ENCODE measurements around the gene DLL1.

DLL1 gene

GRCh38 chr6:170294813-170295509 is 4.1 kb upstream of the DLL1 start:
- no peak for FAIRE-seq

DNA sequence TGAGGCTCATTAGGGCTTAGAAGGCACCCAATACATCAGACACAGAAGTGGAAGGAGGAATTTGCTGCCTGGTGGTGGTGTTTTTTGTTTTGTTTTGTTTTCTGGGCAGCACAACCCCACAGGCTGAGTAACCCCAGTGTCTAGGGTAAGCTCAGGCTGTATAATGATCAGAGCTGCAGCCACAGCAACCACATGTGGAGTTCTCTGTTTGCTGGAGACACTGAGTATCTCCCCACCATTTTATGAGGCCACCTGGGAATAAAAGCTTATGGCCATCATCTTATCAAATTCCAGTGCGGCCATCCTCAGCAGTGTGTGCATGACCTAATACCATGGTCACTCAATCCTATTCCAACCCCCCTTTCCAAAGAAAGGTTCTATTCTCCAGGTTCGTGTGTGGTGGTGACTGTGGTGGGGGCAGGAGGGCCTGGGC is 3.4 kb upstream of the DLL1 start:
- no peak for FAIRE-seq

- no peak for FAIRE-seq
Measured at GRCh38 chr6:170293341-170294231, 2.7 kb upstream of the DLL1 start.

DNA sequence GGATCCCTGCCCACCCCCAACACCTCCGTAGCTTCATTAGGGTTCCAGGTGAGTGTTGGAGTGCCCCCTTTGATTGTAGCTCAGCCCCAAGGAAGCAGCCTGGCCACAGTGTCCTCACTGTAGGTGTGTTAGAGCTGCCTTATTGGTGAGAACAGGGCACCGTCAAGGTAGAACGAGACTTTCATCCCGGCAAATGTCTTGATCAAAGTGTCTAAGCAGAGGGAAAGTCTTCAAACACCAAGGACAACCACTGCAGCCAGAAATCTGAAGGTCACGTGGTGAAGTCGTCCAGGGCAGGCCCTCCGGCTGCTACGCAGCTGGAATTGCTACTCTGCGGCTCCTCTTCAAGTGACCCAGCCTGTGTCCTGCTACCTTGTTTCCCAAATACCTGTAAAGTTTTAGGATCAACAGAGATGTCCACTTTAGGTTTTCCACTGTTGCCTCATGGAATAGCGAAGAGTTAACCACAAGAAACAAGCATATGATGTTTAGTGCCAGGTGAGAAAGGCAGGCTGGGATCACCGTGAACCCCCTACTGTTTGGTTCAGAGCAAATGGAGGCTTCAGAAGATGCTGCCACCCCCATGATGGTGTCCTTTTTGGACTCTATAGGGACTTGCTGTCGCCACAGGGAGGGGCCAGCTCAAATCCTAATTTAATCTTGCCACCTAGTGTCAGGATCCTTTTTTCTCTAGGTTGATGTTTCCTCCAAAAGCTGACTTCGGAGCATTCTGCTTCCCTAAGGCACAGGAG is 1.7 kb upstream of the DLL1 start:
- FAIRE-seq = no peak

GRCh38 chr6:170292111-170292406 is 1.2 kb upstream of the DLL1 start:
- FAIRE-seq = no peak

DNA sequence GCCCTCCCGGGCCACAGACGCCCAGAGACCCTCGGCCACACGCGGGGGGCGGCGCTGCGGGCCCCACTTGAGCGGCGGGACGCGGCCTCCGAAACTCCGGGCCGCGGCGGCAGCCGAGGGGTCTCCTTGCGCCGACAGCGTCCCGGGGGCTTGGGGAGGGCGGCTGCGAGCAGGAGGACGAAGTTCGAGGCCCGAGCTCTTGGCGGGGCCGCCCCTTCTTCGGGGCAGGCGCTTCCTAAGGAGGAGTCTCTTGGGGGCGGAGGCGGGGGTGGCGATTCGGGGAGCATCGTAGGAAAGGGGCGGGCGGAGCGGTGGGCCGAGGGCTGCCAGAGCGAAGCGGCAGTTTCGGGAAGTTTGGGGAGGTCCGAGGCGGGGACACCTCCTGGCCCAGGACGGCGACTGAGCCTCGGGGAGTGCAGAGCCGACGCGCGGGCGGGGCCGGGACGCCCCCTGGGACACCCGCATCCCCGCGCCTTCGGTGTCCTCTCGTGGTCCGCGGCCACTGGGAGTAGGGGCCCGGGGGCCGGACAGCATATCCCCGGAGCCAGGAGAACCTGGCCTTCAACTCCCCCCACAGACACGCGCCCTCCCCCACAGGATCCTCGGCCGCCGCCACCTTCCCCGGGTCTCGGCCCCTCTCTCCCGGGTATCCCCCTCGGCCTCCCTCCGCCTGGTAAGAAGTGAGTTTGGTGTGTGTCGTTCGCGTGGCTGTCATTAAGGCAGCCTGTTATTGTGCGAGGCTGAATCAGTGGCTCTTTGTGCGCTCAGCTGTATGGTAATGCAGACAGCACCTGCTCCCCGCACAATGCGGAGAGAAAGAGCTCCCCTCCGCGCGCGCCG is 613 bp upstream of the DLL1 start:
- FAIRE-seq = no peak

DNA sequence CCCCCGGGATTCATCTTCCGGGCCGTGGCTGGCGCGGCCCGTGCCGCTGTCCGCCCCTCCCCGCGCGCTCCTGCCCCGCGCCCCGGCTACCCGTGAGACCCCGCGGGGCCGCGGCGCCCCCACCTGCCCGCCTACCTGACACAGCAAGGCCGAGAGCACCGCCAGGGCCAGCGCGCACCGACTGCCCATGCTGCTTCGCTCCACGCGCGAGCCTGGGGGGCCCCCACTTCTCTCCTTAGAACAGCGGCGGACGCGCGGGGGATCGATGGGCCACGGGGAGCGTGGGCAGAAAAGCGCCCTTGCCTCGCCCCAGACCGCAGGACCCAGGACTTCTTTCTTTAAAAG is 955 bp downstream of the DLL1 start:
- no peak for FAIRE-seq

DNA sequence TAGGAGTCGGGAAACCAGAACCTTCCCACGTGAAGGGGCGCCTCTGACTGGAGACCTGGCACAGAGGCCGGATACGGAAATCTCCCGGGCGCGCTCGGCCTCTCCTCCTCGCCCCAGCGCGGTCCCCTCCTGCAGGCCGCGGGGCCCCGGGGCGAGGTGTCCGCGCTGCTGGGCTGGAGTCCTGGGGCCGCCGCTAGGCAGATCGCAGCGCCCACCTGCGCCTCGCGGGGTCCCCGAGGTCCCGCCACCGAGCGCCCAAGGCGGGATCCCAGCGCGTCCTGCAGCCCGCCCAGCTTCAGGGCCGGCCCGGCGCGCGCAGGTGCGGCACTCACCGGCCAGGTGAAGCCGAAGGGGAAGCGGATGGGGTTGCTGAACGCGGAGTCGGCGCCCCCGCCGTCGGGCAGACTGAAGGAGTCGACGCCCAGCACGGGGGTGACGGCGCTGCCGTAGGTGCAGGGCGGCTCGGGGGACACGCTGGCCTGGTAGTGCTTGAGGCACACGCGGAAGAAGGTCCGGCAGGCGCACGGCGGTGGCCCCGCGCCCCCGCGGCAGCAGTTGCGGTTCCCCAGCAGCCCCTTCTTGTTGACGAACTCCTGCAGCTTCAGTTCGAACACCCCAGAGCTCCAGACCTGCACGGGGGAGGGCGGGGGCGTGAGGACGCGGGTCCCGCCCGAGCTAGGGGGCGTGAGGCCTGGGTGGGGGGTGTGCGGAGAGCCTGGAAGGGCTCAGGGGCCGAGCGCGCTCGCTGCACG is 1.5 kb downstream of the DLL1 start:
- no peak for FAIRE-seq

DNA sequence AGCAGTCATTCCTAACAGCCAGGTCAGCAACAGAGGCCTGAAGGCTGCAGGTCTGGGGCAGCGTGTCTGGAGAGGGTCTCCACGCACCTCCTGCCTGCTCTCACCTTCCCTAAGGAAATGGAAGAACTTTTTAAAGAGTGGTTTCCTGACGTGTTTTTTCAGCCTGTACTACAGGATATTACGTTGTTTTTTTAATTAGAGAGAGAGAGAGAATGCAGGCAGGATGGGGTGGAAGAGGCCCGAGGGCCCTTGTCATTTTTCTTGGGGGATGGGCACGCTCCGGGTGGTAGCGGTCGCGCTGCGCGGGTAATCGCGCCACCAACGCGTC is 2.1 kb downstream of the DLL1 start:
- FAIRE-seq = no peak

- no peak for FAIRE-seq
Measured at GRCh38 chr6:170288091-170288631, 2.7 kb downstream of the DLL1 start.

- no peak for FAIRE-seq
Measured at GRCh38 chr6:170287371-170287876, 3.5 kb downstream of the DLL1 start.

DNA sequence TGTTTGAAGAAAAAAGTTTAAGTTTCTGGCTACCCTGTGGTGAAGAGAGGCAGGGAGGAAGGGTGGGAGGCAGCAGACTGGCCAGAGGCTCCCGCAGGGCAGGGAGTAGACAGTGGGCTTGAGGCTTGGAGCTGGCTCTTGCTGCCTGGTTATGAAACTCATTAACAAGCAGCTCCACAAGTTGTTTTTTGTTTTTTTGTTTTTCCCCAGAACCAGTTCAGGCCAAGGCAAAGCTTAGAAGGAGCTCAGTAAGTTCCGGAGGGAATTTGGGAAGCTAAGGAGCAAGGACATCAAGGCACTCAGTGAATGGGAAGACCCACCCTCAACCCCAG is 4.0 kb downstream of the DLL1 start:
- no peak for FAIRE-seq

- no peak for FAIRE-seq
Measured at GRCh38 chr6:170286246-170286933, 4.5 kb downstream of the DLL1 start.

GRCh38 chr6:170285482-170285881 is 5.4 kb downstream of the DLL1 start:
- no peak for FAIRE-seq

DNA sequence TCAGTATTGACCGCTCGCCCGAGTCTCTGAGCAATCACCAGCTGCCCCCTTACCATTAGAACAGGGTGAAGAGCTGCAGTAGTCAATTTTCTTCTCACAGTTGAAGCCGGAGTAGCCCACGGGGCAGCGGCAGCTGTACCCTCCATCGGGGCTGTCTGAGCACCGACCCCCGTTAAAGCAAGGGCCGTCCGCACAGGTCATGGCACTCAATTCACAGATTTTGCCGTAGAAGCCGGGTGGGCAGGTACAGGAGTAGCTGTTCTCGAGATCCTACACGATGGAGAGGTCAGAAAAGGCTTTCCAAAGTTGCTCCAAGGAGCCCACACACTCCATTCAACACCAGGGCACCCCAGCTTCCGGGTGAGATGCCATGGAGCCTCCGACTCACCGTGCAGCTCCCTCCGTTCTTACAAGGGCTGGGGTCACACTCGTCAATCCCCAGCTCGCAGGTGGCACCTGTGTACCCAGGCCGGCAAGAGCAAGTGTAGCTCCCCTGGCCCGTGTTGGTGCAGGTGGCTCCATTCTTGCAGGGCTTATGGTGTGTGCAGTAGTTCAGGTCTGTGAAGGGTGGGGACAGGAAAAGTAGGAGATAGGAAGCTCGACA is 5.9 kb downstream of the DLL1 start:
- no peak for FAIRE-seq

DNA sequence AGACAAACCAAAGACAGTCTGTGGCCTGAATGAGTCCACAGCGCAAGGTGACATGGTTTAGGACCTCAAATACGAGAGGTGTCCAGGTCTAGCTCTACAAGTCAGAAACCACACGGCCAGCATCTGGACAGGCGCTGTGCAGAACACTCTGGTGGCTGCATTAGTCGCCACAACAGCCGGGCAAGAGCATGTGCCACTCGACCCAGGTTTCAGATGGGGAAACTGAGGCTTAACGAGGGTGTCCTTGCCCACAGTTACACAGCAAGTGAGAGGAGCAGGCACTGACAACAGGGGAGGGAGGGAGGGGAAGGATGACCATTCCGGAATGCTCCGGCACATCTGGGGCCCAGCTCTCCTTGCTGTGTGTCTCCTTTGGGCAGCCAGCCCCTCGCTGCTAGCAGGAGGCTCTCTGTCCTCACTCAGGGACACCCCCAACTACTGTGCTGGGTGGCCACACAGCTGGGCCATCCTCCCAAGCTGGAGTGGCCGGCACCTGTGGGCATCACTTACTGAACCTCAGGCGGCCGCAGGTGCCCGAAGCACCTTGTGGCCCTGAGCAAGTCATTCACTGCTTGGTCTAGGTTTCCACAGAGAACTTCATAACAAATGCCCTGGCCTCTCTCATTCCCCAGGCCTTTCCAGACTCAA is 6.6 kb downstream of the DLL1 start:
- no peak for FAIRE-seq

DNA sequence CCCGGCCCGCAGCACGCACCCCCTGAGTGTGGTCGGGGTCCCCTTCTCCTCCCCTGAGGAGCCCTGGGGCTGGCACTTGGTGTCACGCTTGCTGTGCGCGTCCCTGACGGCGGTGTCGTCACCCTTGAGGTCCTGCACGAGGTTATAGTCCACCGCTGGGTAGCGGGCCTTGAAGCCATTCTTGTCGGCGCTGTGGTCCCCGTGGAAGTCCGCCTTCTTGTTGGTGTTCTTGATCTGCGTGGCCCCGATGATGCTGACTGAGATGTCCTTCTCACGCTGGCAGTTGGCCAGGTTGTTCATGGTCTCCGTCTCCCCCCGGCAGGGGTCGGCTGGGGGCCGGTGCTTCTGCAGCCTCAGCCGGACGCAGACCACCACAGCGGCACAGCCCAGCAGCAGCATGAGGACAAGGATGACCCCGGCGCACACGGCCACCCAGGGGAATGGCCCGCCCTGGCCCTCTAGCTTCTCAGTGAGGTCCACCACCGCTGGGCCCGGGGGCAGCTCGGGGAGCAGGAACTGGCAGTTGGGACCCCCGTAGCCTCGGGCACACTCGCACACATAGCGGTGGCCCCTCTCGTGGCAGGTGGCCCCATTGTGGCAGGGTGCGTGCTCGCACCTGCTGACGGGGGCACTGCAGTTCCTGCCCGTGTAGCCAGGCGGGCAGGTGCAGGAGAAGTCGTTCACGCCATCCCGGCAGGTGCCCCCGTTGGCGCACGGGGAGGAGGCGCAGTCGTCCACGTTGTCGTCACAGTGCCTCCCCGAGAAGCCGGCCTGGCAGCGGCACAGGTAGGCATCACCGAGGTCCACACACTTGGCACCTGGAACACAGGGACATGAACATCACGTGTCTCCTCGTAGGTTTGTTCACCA is 7.4 kb downstream of the DLL1 start:
- FAIRE-seq = no peak

DNA sequence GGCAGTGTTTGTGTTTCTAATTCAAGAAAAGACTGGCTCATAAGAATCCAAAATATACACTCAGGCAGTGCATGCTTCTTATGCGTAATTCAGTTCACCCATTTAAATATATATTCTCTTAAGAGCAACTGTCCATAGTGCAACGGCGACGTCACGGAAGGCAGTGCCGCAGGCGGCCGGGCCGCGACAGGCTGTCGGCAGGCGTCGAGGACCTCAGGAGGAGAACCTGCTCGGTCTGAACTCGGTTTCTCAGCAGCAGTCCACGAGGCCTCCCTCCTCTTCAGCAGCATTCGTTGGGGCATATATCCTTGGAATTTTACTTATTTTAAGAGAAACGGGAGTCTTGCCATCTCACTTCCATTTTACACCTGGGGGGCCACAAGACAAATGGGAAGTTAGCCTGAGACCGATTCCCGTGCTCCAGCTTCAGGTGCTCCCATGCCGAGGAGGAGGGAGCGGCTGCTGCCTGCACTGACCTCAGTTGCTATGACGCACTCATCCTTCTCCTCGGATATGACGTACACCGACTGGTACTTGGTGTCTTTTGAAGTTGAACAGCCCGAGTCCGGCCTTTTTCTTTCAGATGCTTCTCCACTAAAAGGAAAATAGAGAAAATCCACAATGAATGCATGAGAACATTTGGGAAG is 8.2 kb downstream of the DLL1 start:
- FAIRE-seq = no peak

Data from colon (tissue), 2 donors.